Sigmoid colon (tissue), 7 donors: Measurements from ENCODE around the gene CISD2. TPM values are rescaled to one million over a fixed set of nuclear protein-coding genes. Genes with fewer than 3 reads are reported as not detected.
A peak's percentile ranks its signal among the peaks of the same experiment; 100 is the strongest.
"Not testable (repeated sequence)": the region's sequence is repeated elsewhere in the genome, so short reads cannot be mapped to it uniquely, and the experiment has no call there.

Experiments
- DNase-seq: peaks from one replicate; pipeline ENCODE4 v3.0.0-alpha.2; 2019
- H3K27ac ChIP-seq, 4 donors: fragments of 200-600 bp; sonication (generic); one replicate each; pipeline ENCODE4 v1.5.1; 2016 to 2019; ENCODE audit warnings: mild to moderate bottlenecking in 1 of 4
- H3K27me3 ChIP-seq, 3 donors: fragments of 200-600 bp; sonication (generic); one replicate each; pipeline ENCODE4 v1.5.1; 2019; ENCODE audit warnings: mild to moderate bottlenecking in 1 of 3
- H3K36me3 ChIP-seq, 4 donors: fragments of 200-600 bp; sonication (generic); one replicate each; pipeline ENCODE4 v1.5.1; 2016 to 2019
- H3K4me1 ChIP-seq, 4 donors: fragments of 200-600 bp; sonication (generic); one replicate each; pipeline ENCODE4 v1.5.1; 2017 to 2019
- H3K4me3 ChIP-seq, 4 donors: fragments of 200-600 bp; sonication (generic); one replicate each; pipeline ENCODE4 v1.5.1; 2017 to 2019; ENCODE audit warnings: mild to moderate bottlenecking in 2 of 4, moderate library complexity in 1 of 4
- H3K9me3 ChIP-seq, 4 donors: fragments of 200-600 bp in 3 of 4; sonication (generic) in 3 of 4; one replicate each; pipeline versions ENCODE4 v1.5.1 to v1.6.1; 2013 to 2019
- CTCF ChIP-seq, 4 experiments: fragments of 450-650 bp in 3 of 4; fragments of 200-600 bp in 1 of 4; IDR thresholded peaks; one replicate each; pipeline ENCODE4 v1.5.1; 2016 to 2019; ENCODE audit warnings: antibody characterized with exemption in 4 of 4, mild to moderate bottlenecking in 3 of 4, moderate library complexity in 2 of 4
- EP300 ChIP-seq, 4 donors: sonication (generic); formaldehyde crosslinking; IDR thresholded peaks; one replicate each; pipeline ENCODE4 v1.6.1; 2017; ENCODE audit warnings: antibody characterized with exemption in 4 of 4
- POLR2A ChIP-seq, 2 donors: fragments of 450-650 bp; IDR thresholded peaks; one replicate each; pipeline ENCODE4 v1.6.1; 2016; ENCODE audit warnings: antibody characterized with exemption in 2 of 2, mild to moderate bottlenecking in 2 of 2, moderate library complexity in 2 of 2
- POLR2AphosphoS5 ChIP-seq, 4 donors: sonication (generic); formaldehyde crosslinking; IDR thresholded peaks; one replicate each; pipeline ENCODE4 v1.6.1; 2017; ENCODE audit warnings: antibody characterized with exemption in 4 of 4
- WGBS, 2 donors: extraction: QIAGEN DNeasy Blood & Tissue Kit; methylation state at CpG; one replicate each; pipeline ENCODE4 v1.1.7; 2013; 5-methylcytosine and 5-hydroxymethylcytosine counted together
- intact Hi-C: fragments of 100-400 bp; cut with DNase I; formaldehyde crosslinking; loops from one replicate; pipeline ENCODE4 v1.15.1; 2023
- polyA plus RNA-seq, 3 donors: library from polyadenylated mRNA; stranded (reverse); fragments of 200-250 nt; gene quantifications; one replicate each; pipeline ENCODE4 v1.2.3, GENCODE V29; 2013
- total RNA-seq, 4 donors: library from RNA; depleted of rRNA; stranded (reverse); fragments of >200 nt; gene quantifications; one replicate each; pipeline ENCODE4 v1.1.0, GENCODE V29; 2016
- donor health status: healthy with polysubstance abuse.
- donor health status: Bipolar disorder and iron deficiency.
- donor health status: healthy.

Gene CISD2
- total and polyA plus RNA-seq, 7 donors = 6.5 to 31.7 (median 16.5) TPM

DNA sequence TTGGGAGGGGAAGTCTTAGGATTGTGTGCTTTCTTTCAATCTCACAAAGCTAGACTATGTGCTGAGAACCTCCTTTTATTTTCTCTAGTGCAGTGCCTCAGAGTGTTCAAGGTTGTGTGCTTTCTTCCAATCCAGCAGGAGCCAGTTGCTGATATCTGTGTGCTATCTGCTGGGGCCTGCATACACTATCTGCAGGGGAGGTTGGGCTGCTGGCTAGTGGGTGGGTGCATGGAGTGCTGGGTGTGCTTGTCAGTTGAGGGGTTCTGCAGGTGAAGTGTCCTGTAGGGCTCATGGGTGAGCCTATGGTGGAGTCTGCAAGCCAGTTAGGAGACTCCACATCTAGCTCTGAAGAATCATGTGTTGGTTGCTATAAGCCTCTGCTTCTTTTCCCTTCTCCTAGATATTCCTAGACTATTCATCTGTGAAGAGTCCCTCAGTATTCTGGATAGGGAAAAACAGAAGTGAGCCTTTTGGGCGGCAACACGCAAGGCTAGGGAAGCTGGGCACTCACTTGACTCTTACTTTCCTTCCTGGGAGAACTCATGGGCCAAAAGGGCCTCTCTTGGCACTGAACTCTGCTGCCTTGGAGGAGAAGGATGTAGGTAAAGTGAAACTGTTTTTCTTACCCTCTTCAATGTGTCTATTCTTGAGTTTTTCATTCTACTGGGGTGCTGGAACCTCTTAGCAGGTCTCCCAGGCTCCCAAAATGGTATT lies 8.0 kb upstream of the CISD2 start:
- Histone ChIP-seq H3K27me3 (no peaks in the 10 kb centered on the region), H3K27ac (no peak overlapping the region), H3K4me3 (no peak overlapping the region), H3K36me3 (no peaks in the 10 kb centered on the region), H3K9me3 (peaks cover 0 to 5% (median under 1%) of the 10 kb centered on the region in 4 donors), H3K4me1 (no peaks in the 10 kb centered on the region)
- TF ChIP-seq EP300 (IDR thresholded peaks at IDR 0.05) = no peak
- TF ChIP-seq POLR2AphosphoS5 (IDR thresholded peaks at IDR 0.05) = no peak
- no peak for TF ChIP-seq POLR2A (IDR thresholded peaks at IDR 0.05)
- TF ChIP-seq CTCF (IDR thresholded peaks at IDR 0.05) = no peak
- WGBS, 2 donors = 90 to 91% methylated on average over 2 of the region's 2 CpGs
- intact Hi-C loops = loop anchor here (10.0 kb wide), 1 partner anchor 214 kb away; the partner anchor contains the start of gene SLC9B2
- no peak for DNase-seq

DNA sequence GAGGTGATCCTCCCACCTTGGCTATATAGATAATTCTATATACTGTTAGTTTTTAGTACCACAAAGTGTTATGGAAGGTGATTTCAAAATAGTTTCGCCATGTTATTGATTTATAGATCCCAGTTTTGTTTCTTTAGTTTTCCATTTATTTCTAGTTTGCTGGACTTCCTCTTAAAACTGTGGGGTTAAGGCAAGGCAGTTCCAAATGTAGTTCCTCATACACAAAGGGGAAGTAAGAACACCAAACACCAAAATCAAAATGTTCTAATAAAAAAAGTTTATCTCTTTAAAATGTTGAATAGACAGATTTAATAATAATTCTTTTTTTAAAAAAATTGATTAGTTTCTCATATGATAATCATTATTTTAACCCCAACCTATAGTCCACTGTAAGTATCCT lies 6.8 kb upstream of the CISD2 start:
- Histone ChIP-seq H3K9me3 (peaks cover 0 to 5% (median under 1%) of the 10 kb centered on the region in 4 donors), H3K4me3 (no peak overlapping the region), H3K36me3 (no peaks in the 10 kb centered on the region), H3K27me3 (no peaks in the 10 kb centered on the region), H3K4me1 (no peaks in the 10 kb centered on the region), H3K27ac (no peak overlapping the region)
- DNase-seq = no peak
- TF ChIP-seq POLR2AphosphoS5 (IDR thresholded peaks at IDR 0.05) (no peak), POLR2A (IDR thresholded peaks at IDR 0.05) (no peak), EP300 (IDR thresholded peaks at IDR 0.05) (no peak), CTCF (IDR thresholded peaks at IDR 0.05) (no peak)
- WGBS, 2 donors = 76 to 87% methylated on average over 1 of the region's 1 CpG
- intact Hi-C loops = loop anchor here (10.0 kb wide), 1 partner anchor 213 kb away; the partner anchor contains the start of gene SLC9B2

DNA sequence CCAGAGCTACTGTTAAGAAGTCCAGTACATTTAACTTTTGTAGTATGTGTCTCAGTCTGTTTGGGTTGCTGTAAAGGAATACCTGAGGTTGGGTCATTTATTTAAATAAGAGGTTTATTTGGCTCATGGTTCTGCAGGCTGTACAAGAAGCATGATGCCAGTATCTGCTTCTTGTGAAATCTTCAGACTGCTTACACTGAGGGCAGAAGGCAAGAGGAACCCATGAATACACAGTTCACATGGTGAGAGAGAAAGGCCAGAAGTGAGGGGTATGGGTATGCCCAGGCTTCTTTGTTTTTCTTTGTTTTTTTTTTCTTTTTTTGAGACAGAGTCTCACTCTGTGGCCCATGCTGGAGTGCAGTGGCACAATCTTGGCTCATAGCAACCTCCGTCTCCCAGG lies 6.0 kb upstream of the CISD2 start:
- TF ChIP-seq POLR2A (IDR thresholded peaks at IDR 0.05) (no peak), POLR2AphosphoS5 (IDR thresholded peaks at IDR 0.05) (no peak), CTCF (IDR thresholded peaks at IDR 0.05) (no peak), EP300 (IDR thresholded peaks at IDR 0.05) (no peak)
- Histone ChIP-seq H3K4me3 (no peak overlapping the region), H3K27me3 (no peaks in the 10 kb centered on the region), H3K27ac (no peak overlapping the region), H3K36me3 (no peaks in the 10 kb centered on the region), H3K9me3 (peaks cover 0 to 5% (median under 1%) of the 10 kb centered on the region in 4 donors), H3K4me1 (peaks cover 0 to 4% (median under 1%) of the 10 kb centered on the region in 4 donors)
- WGBS, 2 donors = 98% methylated on average over 1 of the region's 1 CpG
- no peak for DNase-seq
- intact Hi-C loops = loop anchor here (10.0 kb wide), 1 partner anchor 212 kb away; the partner anchor contains the start of gene SLC9B2

DNA sequence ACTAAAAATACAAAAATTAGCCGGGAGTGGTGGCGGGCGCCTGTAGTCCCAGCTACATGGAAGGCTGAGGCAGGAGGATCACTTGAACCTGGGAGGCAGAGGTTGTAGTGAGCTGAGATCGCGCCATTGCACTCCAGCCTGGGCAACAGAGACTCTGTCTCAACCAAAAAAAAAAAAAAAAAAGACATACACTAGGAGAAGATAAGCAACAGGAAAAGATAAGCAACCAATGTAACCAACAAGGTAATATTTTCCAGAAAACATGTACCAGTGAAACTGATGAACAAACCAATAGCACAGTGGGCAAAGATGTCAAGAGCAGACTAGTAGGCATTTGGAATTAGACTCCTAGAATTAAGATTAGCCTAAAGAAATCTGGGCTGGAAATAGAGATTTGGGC lies 3.5 kb upstream of the CISD2 start:
- not testable (repeated sequence) for H3K27ac ChIP-seq, H3K9me3 ChIP-seq, H3K36me3 ChIP-seq, H3K27me3 ChIP-seq, DNase-seq, H3K4me3 ChIP-seq
- WGBS, 2 donors = 96 to 97% methylated on average over 5 of the region's 5 CpGs
- intact Hi-C loops = loop anchor here (5.0 to 10.0 kb wide), 2 partner anchors 209 to 363 kb away; partner anchors contain the start of genes NFKB1 and SLC9B2
- H3K4me1 ChIP-seq = peaks cover 0 to 16% (median 12%) of the 10 kb centered on the region in 4 donors

DNA sequence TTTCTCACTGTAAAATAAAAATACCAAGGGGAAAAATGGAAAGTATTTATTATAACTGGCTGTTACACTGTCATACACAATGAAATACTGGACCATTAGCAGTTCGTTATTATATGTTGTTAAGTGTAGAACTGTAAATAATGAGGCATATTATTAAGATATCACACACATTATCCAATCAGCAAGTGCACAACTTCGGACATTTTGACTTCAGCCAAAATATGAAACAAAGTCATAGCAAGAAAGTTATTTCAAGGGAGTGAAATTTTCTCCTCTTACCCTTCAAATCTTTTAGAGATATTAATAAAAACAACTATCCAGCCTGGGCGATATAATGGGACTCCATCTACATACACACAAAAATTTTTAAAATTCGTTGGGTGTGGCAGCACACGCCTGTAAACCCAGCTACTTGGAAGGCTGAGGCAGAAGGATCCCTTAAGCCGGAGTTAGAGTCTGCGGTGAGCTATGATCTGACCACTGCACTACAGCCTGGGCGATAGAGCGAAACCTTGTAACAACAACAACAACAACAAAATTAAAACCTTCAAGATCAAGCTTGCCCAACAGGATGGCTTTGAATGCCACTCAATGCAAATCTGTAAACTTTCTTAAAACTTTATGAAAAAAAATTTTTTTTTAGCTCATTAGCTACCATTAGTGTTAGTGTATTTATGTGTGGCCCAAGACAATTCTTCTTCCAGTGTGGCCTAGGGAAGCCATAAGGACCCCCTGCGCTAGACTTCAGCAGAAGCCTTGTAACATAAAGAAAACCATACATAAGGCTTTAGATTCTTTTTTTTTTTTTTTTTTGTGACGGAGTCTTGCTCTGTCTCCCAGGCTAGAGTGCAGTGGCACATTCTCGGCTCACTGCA lies 1.3 kb upstream of the CISD2 start:
- Histone ChIP-seq H3K27ac (peak overlapping the region; percentile 90 to 98 (median 94)), H3K9me3 (no peaks in the 10 kb centered on the region), H3K36me3 (no peaks in the 10 kb centered on the region), H3K4me1 (peaks cover 0 to 24% (median 12%) of the 10 kb centered on the region in 4 donors), H3K4me3 (peak overlapping the region; percentile 55 to 69 (median 67)), H3K27me3 (no peaks in the 10 kb centered on the region)
- TF ChIP-seq POLR2A (IDR thresholded peaks at IDR 0.05) = no peak
- TF ChIP-seq POLR2AphosphoS5 (IDR thresholded peaks at IDR 0.05) = no peak
- no peak for TF ChIP-seq CTCF (IDR thresholded peaks at IDR 0.05)
- TF ChIP-seq EP300 (IDR thresholded peaks at IDR 0.05) = no peak
- intact Hi-C loops = loop anchor here (2.0 to 10.0 kb wide), 5 partner anchors 107 to 365 kb away; partner anchors contain the start of genes CENPE, MANBA, NFKB1 and SLC9B1
- WGBS, 2 donors = 78 to 81% methylated on average over 12 of the region's 12 CpGs
- DNase-seq = no peak
